ENCODE measurements around the gene SMIM28.

SMIM28 gene

GRCh38 chr6:138432063-138432356 lies 54.3 kb downstream of the SMIM28 start:
- DNase-seq: no peak

Measured in DMS53 (cell line).